WERI-Rb-1 (cell line): Measurements from ENCODE around the gene CNTNAP2.

Experiments used
- DNase-seq: peaks from one replicate; pipeline ENCODE4 v3.0.0-alpha.2; 2020
- H3K27ac ChIP-seq: fragments of 250-450 bp; sonication (Bioruptor Pico); 2 replicates; pipeline ENCODE4 v1.5.1; 2020; ENCODE audit warnings: mild to moderate bottlenecking, moderate library complexity
- H3K27me3 ChIP-seq: fragments of 250-450 bp; sonication (Bioruptor Pico); 2 replicates; pipeline ENCODE4 v1.5.1; 2021; ENCODE audit warnings: mild to moderate bottlenecking, low read depth, moderate library complexity; ENCODE audit not compliant: insufficient read depth, severe bottlenecking
- H3K36me3 ChIP-seq: fragments of 250-450 bp; sonication (Bioruptor Pico); 2 replicates; pipeline ENCODE4 v1.5.1; 2020; ENCODE audit warnings: mild to moderate bottlenecking, moderate library complexity
- H3K4me3 ChIP-seq: 2 replicates; pipeline ENCODE4 v1.5.1; 2011; ENCODE audit warnings: low read depth, mild to moderate bottlenecking, control low read depth, low read length
- H3K9me3 ChIP-seq: fragments of 250-450 bp; sonication (Bioruptor Pico); 2 replicates; pipeline ENCODE4 v1.5.1; 2021; ENCODE audit warnings: mild to moderate bottlenecking, moderate library complexity; ENCODE audit not compliant: severe bottlenecking
- CTCF ChIP-seq: IDR thresholded peaks from 2 replicates; pipeline ENCODE4 v1.5.1; 2011; ENCODE audit warnings: low read depth, mild to moderate bottlenecking, control low read depth, inconsistent platforms, low read length

Gene CNTNAP2

GRCh38 chr7:147636553-147636952 is 1520.0 kb downstream of the CNTNAP2 start:
- TF ChIP-seq CTCF = no peak

GRCh38 chr7:147638566-147638965 is 1522.0 kb downstream of the CNTNAP2 start:
- H3K27ac ChIP-seq = no peak overlapping the region
- no peaks in the 10 kb centered on the region for H3K27me3 ChIP-seq
- no peak for DNase-seq
- H3K4me3 ChIP-seq = no peak overlapping the region
- H3K9me3 ChIP-seq = no peaks in the 10 kb centered on the region
- no peaks in the 10 kb centered on the region for H3K36me3 ChIP-seq
- no peak for TF ChIP-seq CTCF

More at GRCh38 chr7:147636553-147636952, 1520.0 kb downstream of the CNTNAP2 start:
- no peak for DNase-seq
- H3K27ac ChIP-seq = no peak overlapping the region
- no peaks in the 10 kb centered on the region for H3K36me3 ChIP-seq
- no peaks in the 10 kb centered on the region for H3K27me3 ChIP-seq
- no peaks in the 10 kb centered on the region for H3K9me3 ChIP-seq
- H3K4me3 ChIP-seq = no peak overlapping the region

- no peak for DNase-seq
- no peak for TF ChIP-seq CTCF
- no peaks in the 10 kb centered on the region for H3K9me3 ChIP-seq
- no peaks in the 10 kb centered on the region for H3K27me3 ChIP-seq
- H3K4me3 ChIP-seq = no peak overlapping the region
- H3K27ac ChIP-seq = no peak overlapping the region
- no peaks in the 10 kb centered on the region for H3K36me3 ChIP-seq
Measured at GRCh38 chr7:147639037-147639436, 1522.4 kb downstream of the CNTNAP2 start.

- DNase-seq = no peak
- no peaks in the 10 kb centered on the region for H3K27me3 ChIP-seq
- H3K27ac ChIP-seq = no peak overlapping the region
- no peak for TF ChIP-seq CTCF
- no peaks in the 10 kb centered on the region for H3K9me3 ChIP-seq
- no peaks in the 10 kb centered on the region for H3K36me3 ChIP-seq
- no peak overlapping the region for H3K4me3 ChIP-seq
Measured at GRCh38 chr7:147639751-147640150, 1523.2 kb downstream of the CNTNAP2 start.

GRCh38 chr7:147640821-147641220 is 1524.2 kb downstream of the CNTNAP2 start:
- TF ChIP-seq CTCF = no peak
- H3K27ac ChIP-seq = no peak overlapping the region
- H3K4me3 ChIP-seq = no peak overlapping the region
- H3K9me3 ChIP-seq = no peaks in the 10 kb centered on the region
- H3K27me3 ChIP-seq = no peaks in the 10 kb centered on the region
- DNase-seq = no peak
- no peaks in the 10 kb centered on the region for H3K36me3 ChIP-seq

GRCh38 chr7:147646568-147646967 is 1530.0 kb downstream of the CNTNAP2 start:
- TF ChIP-seq CTCF = no peak
- H3K27me3 ChIP-seq = no peaks in the 10 kb centered on the region
- H3K9me3 ChIP-seq = no peaks in the 10 kb centered on the region
- no peak overlapping the region for H3K4me3 ChIP-seq
- H3K27ac ChIP-seq = no peak overlapping the region
- H3K36me3 ChIP-seq = no peaks in the 10 kb centered on the region
- DNase-seq = no peak
